GM23338 (cell line): ENCODE measurements around the gene EP300.
"Not testable (repeated sequence)": the region's sequence is repeated elsewhere in the genome, so short reads cannot be mapped to it uniquely, and the experiment has no call there.

ENCODE experiments used
- CTCF ChIP-seq, 2 experiments: fragments of 200-600 bp in 1 of 2; sonication (generic) in 1 of 2; conservative IDR thresholded peaks; 2 replicates each; pipeline versions ENCODE4 v1.5.1 to v1.6.1; 2016 to 2017; ENCODE audit warnings: antibody characterized with exemption in 2 of 2, low read depth in 2 of 2, mild to moderate bottlenecking in 2 of 2, moderate library complexity in 1 of 2
- EZH2 ChIP-seq: fragments of 200-600 bp; sonication (generic); IDR thresholded peaks from one replicate; pipeline ENCODE4 v1.8.0; 2017; ENCODE audit warnings: antibody characterized with exemption, mild to moderate bottlenecking, low read depth; ENCODE audit not compliant: unreplicated experiment
- EZH2phosphoT487 ChIP-seq: fragments of 200-600 bp; sonication (generic); IDR thresholded peaks from one replicate; pipeline ENCODE4 v1.8.1; 2018; ENCODE audit warnings: antibody characterized with exemption; ENCODE audit not compliant: unreplicated experiment
- POLR2AphosphoS5 ChIP-seq: IDR thresholded peaks from 2 replicates; pipeline ENCODE4 v1.6.1; 2016; ENCODE audit warnings: antibody characterized with exemption, low read depth

- TF ChIP-seq POLR2AphosphoS5; CTCF (conservative IDR thresholded peaks at IDR 0.05; ENCODE audit: low read depth in 2 of 2); EZH2phosphoT487; EZH2: not testable (repeated sequence)
Observed at GRCh38 chr22:41048345-41048744, 44.0 kb upstream of the EP300 start.
